HG02852 (cell line): ENCODE results near the gene PLXNA1.

Source experiments
- ATAC-seq: cut with Tn5 transposase; IDR thresholded peaks from one replicate; pipeline ENCODE4 v1.9.1; 2021; ENCODE audit warnings: mild to moderate bottlenecking, moderate library complexity; ENCODE audit not compliant: unreplicated experiment

PLXNA1 gene

DNA sequence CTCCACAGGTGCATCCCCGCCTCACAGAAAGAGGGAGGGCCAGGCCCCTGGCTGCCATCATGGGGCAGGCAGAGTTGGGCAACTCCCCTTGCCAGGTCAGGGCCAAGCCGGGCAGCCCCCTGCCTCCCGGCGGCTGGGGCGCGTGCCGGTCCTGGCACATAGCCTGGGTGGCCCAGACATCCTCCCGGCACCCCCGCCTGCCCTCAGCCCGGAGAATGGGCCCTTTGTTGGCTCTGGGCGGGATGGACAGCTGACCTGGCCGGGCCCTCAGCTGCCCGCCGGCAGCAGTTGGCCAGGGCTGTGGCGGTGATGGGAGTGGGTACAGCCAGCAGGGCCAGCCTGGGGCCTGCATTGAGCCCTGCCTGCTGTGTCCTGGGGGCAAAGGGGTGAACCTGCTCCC lies 16.5 kb downstream of the PLXNA1 start:
- no peak for ATAC-seq

DNA sequence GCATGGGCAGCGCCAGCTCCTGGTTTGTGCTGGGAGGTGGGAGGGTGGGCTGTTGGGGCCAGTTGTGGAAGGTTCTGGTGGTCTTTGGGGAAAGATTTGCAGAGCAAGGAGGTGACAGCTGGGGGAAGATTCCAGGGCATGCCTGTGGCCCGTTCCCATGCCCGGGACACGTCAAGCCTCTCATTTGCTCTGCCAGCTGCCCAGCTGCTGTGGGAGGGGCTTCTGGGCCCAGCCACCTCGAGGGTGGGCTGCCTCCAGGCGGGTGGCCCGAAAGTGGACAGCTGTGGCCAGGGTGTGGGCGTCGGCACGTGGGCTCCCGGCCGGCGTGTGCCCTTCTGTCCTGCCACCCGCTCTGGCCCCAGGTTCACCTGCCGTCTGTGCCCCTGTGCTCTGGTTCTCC lies 17.2 kb downstream of the PLXNA1 start:
- no peak for ATAC-seq

DNA sequence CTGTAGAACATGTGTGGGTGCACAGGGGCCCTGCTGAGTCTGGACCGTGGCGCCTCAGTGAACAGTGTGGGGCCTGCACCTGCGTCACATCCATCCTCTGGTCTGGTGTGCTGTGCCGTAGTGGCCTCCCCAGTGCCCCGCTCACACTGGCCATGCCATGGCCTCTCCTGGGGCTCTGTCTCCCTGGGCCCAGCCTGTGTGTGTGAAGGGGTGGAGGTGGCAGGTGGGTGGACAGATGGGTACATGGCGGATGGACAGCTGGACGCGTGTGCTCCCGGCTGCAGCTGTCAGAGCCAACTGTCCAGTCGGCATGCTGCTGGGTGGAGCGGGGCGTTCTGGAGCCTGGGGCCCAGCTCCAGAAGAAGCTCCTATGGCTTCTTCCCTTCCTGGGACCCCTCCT lies 17.8 kb downstream of the PLXNA1 start:
- no peak for ATAC-seq

DNA sequence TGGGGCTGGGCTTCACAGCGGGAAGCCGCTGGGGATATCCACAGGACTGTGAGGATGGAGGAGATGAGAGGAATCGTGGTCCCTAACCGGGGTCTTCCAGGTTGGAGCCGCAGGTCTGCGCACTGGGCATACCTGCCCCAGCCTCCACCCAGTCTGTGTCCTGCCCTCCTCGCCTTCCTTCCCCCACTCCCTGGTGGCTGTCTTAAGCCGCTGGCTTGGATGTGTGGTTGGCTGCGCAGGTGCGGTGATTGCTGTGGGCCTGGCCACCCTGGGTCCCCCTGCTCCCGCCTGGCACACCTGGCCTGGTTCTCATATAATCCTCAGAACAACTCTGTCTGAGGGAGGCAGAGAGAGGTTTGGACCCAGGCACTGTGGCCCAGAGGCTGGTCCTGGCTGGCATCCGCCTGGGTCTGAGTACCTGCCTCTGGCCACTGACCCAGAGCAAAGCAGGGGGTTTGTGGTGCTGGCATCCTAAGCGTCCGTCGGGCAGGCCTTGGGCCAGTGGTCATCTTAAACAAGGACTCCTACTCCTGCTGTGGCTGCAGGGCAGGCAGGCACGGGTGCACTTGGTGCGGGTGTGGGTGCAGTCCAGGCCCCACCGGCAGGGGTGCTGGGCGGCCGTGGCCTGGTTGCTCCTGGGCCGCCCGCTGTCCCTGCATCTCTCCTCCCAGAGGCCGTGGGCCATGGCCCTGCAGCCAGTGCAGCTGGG lies 18.7 kb downstream of the PLXNA1 start:
- no peak for ATAC-seq

DNA sequence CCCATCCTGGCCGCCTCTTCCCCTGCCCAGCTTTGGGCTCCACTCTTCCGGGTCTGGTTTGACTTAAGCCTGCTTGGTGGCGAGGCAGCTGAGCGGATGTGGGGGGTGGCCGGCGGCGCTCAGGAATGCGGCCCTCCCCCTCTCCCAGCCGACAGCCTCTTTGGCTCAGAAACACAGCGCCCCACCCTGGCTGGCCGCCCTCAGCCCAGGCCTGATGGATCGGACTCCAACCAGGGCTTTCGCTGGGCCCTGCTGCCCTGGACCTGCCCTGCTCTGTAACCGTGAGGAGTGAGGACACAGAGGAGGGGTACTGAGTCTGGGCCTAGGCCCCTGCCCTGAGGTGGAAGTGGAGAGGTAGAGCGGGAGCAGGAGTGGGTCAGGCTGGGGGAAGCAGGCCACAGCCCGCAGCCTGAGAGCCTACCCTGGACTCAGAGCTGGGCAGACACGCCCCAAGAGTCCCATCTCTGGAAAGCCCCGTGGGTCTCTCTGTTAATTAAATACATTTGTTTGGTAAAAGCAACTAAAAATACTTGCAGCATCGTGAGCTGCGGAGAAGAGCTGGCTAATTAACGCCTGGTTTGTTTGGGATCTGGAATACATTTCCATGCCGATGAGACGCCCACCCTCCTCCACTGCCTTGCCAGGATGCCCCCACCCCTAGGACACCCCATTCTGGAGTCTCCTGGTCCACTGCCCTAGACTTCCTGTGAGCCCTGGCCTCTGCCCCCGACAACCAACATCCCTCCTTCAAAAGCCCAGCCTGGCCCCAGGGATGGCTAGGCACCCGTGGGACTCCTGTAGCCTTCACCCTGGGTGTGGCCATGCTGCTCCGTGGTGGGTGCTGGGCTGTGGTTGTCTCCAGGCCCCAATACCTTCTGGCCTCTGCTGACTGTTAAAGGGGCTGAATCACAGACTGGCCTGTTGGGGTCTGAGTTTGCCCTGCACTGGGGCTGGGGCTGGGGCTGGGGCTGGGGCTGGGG lies 19.6 kb downstream of the PLXNA1 start:
- no peak for ATAC-seq

DNA sequence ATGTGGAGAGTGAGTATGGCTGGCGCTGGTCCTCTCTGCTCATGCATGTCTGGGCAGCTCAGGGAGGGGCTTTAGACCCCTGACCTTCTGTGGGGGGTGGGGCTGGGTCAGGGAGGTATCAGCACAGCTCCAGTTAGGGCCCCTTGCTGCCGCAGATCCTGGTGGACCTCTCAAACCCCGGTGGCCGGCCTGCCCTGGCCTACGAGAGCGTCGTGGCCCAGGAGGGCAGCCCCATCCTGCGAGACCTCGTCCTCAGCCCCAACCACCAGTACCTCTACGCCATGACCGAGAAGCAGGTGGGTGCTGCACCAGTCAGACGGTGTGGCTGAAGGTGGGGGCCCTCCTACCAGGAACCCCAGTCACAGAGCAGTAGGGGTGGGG lies 20.2 kb downstream of the PLXNA1 start:
- no peak for ATAC-seq

DNA sequence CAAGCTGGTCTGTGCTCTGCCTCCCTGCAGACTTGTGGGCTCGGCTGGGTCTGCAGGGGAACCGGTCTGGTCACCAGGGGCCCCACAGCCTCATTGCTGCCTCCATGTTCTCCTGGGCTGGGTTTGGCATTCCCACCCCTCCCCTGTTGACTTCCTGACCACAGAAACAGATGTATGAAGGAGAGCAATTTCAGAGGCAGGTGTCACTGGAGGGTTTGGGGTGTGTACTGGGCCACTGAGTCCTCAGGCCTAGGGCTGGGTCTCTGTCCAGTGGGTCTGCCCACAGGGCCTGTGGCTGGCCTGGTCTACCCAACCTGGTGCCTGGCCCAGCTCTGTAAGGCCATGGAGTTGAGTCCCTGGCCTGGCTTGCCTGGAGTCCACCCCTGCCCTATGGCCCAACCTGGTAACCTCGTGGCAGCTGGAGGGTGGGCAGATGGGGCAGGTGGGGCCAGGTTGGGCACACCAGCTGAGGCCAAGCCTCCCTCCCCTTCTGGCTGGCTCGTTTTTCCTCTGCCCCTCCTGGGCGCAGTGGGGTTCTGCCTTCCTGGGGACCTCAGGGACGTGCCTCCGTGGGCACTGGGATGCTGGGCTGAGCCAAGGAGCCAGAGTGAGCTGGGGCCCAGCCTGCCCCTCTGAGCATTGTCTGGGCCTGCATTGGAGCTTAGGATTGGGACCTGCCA lies 20.8 kb downstream of the PLXNA1 start:
- ATAC-seq, result no peak

DNA sequence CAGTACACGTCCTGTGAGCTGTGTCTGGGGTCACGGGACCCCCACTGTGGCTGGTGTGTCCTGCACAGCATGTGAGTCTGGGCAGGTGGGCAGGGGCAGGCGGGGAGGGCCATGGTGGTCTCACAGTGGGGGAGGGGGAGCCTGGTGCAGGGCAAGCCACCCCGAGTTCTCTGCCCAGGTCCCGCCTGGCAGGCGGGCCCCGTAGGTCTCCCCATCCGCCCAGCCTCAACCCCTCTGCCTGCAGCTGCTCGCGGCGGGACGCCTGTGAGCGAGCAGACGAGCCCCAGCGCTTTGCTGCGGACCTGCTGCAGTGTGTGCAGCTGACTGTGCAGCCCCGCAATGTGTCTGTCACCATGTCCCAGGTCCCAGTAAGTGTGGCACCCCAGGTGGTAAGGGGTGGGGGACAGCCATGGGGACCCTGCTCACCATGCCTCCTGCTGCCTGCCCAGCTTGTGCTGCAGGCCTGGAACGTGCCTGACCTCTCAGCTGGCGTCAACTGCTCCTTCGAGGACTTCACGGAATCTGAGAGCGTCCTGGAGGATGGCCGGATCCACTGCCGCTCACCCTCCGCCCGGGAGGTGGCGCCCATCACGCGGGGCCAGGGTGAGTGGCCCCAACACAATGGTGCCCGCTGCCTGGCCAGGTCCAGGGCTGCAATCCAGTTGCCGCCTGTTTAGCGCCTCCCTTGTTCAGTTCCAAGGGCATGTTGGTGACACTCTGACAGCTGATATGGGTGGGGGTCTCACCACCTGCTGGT lies 21.9 kb downstream of the PLXNA1 start:
- no peak for ATAC-seq

DNA sequence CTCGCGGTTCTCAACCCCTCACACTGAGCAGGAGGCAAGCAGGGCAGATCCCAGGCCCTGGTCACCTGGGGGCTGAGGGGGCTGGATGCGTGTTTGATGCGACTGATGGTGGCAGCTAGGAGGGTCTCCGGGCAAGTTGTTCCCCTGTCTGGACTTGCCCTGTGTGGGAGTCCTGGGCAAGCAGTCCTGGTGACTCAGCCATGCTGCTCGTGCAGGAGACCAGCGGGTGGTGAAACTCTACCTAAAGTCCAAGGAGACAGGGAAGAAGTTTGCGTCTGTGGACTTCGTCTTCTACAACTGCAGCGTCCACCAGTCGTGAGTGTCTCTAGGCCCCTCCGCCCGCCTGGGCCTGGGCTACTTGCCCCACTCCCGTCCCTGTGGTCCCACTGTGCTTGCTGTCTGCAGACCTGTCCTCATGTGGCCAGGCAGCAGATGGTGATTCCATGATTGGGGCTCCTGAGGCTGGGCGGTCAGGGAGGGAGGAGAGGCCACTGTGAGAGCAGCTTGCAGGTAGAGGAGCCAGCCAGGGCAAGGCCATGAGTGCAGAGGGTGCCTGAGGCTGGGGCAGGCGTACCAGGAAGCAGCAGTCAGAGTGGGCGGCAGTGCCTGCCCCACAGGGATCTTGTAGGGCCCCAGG lies 23.1 kb downstream of the PLXNA1 start:
- ATAC-seq, result no peak

DNA sequence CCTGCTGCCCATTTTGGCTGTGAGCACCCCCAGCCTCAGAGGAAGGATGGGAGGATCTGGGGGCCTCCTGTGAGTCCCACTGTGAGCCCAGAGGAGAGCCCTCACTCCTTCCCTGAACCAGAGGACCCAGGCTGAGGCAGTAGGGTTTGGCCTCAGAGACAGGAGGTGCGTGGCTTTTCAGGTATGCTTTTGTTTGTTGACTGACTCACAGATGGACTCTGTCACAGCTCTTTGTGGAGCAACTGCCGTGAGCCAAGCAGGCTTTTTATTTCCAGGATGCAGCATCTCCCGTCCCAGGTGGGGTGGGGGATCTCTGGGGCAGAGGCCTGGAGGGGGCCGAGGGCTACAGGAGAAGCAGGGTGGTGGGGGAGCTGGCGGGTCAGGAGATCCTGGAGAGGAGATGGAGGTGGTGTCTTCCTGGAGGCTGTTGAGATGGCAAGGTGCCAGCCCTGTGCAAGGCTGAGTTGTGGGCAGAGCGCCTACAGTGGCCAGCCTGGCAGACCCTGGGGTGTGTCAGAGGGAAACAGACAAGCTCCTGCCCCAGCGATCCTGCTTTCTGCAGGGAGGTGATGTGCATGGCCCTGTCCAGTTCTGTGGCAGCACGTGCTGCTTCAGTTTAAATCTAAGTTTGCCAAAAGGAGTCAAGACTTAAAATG lies 24.0 kb downstream of the PLXNA1 start:
- no peak for ATAC-seq

DNA sequence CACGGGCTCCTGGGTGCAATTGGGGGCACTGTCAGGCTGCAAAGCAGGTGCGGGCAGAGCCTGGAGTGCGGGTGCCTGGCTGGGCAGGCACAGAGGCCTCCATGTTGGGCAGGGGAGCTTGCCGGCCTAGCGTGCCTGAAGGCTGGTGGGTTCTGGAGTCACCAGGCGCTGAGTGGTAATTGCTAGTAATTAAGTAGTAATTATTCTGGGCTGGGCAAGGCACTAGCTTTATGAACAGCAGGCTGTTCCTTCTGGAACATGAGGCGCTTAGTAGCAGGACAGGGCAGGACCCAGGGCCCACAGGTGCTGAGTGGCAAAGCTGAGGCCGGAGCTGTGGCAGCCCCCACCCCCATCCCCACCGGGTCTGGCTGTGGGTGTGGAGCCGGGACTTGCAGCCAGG lies 25.3 kb downstream of the PLXNA1 start:
- ATAC-seq, result no peak

DNA sequence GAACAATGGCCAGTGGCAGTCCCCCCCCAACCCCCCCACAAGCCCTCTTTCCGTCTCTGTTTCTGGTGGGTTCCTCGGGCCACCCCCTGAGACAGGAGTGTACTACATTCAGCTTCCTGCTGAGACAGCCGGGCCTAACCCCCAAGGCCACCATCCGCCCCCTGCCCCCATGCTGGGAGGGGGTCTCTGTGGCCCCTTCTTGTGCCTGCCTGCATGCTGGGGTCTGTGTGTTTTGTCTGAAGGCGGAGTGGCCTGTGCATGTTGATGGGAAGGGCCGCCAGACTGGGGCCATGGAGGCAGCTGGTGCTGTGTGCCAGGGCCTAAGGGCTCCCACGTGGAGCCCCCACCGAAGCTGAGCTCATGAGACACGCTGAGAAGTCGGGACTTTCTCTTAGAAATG lies 26.6 kb downstream of the PLXNA1 start:
- no peak for ATAC-seq

DNA sequence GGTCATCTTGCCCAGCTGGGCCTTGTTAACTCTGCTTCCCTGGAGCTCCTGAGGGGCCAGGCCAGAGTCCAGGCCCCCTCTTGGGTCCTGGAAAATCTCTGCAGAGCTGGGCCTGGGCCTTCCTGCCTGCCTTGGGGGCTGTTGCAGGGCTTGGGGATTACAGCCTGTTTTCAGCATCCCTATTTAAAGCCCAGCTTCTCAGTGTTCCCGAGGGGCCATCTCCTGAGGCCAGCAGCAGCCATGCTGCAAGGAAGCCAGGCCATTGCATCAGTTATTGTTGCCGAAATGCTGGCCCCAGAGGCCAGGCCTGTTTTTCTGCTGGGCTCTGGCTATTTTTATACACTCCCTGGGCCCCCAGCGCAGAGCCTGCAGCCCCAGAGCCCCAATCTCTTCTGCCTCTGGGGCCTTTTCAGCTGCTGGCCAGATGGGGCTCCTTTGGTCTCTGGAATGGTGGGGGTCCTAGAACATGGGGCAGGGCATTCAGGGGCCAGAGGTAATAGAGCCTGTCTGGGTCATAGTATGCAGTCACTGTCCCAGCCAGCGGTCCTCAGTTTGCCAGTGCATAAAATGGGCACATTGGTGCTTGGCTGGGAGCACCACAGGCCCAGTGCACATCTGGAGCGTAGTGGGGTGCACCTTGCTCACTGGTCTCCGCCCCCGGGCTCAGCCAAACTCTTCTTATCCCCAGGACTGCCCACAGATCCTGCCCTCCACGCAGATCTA lies 28.5 kb downstream of the PLXNA1 start:
- no peak for ATAC-seq

DNA sequence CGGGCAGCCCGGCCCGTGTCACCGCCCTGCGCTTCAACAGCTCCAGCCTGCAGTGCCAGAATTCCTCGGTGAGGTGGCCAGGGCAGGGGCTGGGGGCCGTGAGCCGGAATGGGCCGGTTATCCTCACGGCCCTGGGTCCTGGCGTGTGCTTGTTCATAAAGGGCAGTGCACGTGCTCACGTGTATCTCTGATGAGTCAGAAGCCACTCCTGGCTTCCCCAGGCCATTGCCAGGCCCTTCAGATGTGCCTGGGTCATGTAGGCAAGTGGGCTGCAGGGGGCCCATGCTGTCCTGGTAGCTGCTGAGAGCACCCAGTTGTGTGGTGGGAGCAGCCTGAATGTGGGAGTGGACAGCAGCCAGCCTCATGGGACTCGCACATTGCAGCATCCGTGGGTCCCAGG lies 29.2 kb downstream of the PLXNA1 start:
- ATAC-seq, result no peak

DNA sequence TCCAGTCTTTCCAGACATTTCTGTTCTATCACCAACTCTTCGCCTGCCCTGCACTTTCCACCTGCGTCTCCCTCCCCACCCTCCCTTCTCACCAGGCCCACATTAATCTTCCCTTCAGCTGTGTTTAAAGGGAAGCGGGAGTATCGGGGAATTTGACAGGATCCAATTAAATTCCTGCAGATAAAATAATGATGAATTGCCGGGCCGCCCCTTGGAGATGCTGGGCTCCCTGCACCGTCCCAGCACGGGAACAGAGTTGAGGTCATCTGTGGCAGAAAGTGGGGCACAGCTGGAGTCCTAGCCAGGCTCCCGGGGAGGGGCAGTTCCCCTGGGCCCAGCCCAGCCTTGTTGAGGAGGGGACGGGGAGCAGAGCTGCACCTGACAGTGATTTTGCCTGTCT lies 30.3 kb downstream of the PLXNA1 start:
- ATAC-seq, result no peak

DNA sequence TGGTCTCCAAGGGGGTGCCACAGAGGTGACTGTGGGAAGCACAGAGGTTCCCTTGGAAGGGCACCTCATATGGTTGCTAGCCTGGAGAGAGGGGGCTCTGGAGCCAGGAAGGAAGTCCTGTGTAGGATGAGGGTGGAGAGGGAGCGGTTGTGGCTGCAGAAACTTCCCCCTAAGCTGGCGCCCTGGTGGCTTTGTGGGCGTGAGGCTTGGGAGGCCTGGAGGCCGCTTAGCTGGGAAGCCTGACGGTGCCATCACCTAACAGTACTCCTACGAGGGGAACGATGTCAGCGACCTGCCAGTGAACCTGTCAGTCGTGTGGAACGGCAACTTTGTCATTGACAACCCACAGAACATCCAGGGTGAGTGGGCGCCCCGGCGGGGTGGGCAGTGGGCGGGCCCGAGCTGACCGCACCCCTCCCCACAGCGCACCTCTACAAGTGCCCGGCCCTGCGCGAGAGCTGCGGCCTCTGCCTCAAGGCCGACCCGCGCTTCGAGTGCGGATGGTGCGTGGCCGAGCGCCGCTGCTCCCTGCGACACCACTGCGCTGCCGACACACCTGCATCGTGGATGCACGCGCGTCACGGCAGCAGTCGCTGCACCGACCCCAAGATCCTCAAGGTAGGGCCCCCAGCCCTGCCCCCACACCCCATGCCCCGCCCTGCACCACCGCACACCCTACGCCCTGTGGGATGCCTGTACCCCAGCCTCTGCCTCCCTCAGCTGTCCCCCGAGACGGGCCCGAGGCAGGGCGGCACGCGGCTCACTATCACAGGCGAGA lies 31.0 kb downstream of the PLXNA1 start:
- no peak for ATAC-seq

DNA sequence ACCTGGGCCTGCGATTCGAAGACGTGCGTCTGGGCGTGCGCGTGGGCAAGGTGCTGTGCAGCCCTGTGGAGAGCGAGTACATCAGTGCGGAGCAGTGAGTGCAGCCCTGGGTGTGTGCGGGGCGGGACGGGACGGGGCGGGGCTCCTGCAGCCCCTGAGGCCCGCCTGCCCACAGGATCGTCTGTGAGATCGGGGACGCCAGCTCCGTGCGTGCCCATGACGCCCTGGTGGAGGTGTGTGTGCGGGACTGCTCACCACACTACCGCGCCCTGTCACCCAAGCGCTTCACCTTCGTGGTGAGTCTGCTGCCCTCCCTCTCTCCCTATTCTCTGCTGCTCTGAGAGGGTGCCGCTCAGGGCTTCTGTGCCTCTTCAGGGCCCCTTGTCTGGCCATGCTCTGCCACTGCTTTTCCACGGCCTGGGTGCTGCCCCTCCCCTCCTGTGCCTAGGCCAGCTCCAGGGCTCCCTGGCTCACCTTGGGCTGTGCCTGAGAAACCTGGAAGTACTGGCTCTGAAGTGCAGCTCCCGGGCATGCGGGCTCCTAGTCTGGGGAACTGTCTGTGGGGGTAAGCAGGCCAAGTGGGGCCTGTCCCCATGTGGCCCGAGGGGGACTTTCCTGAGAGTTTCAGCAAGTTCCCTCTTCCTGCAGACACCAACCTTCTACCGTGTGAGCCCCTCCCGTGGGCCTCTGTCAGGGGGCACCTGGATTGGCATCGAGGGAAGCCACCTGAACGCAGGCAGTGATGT lies 31.8 kb downstream of the PLXNA1 start:
- ATAC-seq, result peak; percentile 25
